Vagina (tissue), 2 donors: ENCODE data around the gene DNAH7. TPM values are rescaled to one million over a fixed set of nuclear protein-coding genes. Genes with fewer than 3 reads are reported as not detected.
"Not testable (repeated sequence)": the region's sequence is repeated elsewhere in the genome, so short reads cannot be mapped to it uniquely, and the experiment has no call there.

Experiments
- DNase-seq, 2 donors: peaks; one replicate each; pipeline ENCODE4 v3.0.0-alpha.2; 2017; ENCODE audit errors: extremely low spot score in 2 of 2
- H3K27ac ChIP-seq: fragments of 200-600 bp; sonication (generic); one replicate; pipeline ENCODE4 v1.5.1; 2019
- H3K27me3 ChIP-seq: fragments of 200-600 bp; sonication (generic); one replicate; pipeline ENCODE4 v1.5.1; 2019
- H3K36me3 ChIP-seq, 2 donors: fragments of 200-600 bp; sonication (generic); one replicate each; pipeline ENCODE4 v1.5.1; 2017 to 2019
- H3K4me1 ChIP-seq: fragments of 200-600 bp; sonication (generic); one replicate; pipeline ENCODE4 v1.5.1; 2019
- H3K4me3 ChIP-seq, 2 donors: fragments of 200-600 bp; sonication (generic); 1 replicate in 1 of 2; 2 replicates in 1 of 2; pipeline ENCODE4 v1.5.1; 2016 to 2019
- H3K9me3 ChIP-seq: fragments of 200-600 bp; sonication (generic); one replicate; pipeline ENCODE4 v1.5.1; 2019
- CTCF ChIP-seq, 3 experiments: fragments of 450-650 bp in 2 of 3; fragments of 200-600 bp in 1 of 3; sonication (generic) in 1 of 3; IDR thresholded peaks; one replicate each; pipeline ENCODE4 v1.5.1; 2017 to 2019; ENCODE audit warnings: antibody characterized with exemption in 3 of 3, mild to moderate bottlenecking in 2 of 3, moderate library complexity in 2 of 3
- POLR2A ChIP-seq, 2 donors: fragments of 450-650 bp; IDR thresholded peaks; one replicate each; pipeline ENCODE4 v1.6.1; 2017; ENCODE audit warnings: antibody characterized with exemption in 2 of 2, mild to moderate bottlenecking in 2 of 2, moderate library complexity in 2 of 2
- POLR2AphosphoS5 ChIP-seq, 2 donors: sonication (generic); formaldehyde crosslinking; IDR thresholded peaks; one replicate each; pipeline ENCODE4 v1.9.0; 2017; ENCODE audit warnings: antibody characterized with exemption in 2 of 2, mild to moderate bottlenecking in 2 of 2, low read depth in 1 of 2; ENCODE audit not compliant: insufficient read depth in 1 of 2
- intact Hi-C: fragments of 100-400 bp; cut with DNase I; formaldehyde crosslinking; loops from one replicate; pipeline ENCODE4 v1.15.1; 2023
- total RNA-seq: library from RNA; depleted of rRNA; stranded (reverse); fragments of >200 nt; gene quantifications from one replicate; pipeline ENCODE4 v1.2.3, GENCODE V29; 2016

DNAH7 gene
- total RNA-seq, 1 donor from 2014 or later: 0.49 TPM

- H3K4me3 ChIP-seq: no peak overlapping the region
- no peaks in the 10 kb centered on the region for H3K27me3 ChIP-seq
- H3K36me3 ChIP-seq: no peaks in the 10 kb centered on the region
- intact Hi-C loops: no loop called here
- TF ChIP-seq POLR2A (IDR thresholded peaks at IDR 0.05) (no peak), POLR2AphosphoS5 (IDR thresholded peaks at IDR 0.05; ENCODE audit: insufficient read depth in 1 of 2, low read depth in 1 of 2) (no peak), CTCF (IDR thresholded peaks at IDR 0.05) (no peak)
- DNase-seq: no peak
- no peaks in the 10 kb centered on the region for H3K9me3 ChIP-seq
- no peaks in the 10 kb centered on the region for H3K4me1 ChIP-seq
- no peak overlapping the region for H3K27ac ChIP-seq
Observed at GRCh38 chr2:195925120-195925519, 143.5 kb downstream of the DNAH7 start.

- intact Hi-C loops: no loop called here
- Histone ChIP-seq H3K4me3 (no peak overlapping the region), H3K36me3 (no peaks in the 10 kb centered on the region), H3K27me3 (no peaks in the 10 kb centered on the region), H3K27ac (no peak overlapping the region), H3K4me1 (no peaks in the 10 kb centered on the region), H3K9me3 (no peaks in the 10 kb centered on the region)
- no peak for TF ChIP-seq POLR2AphosphoS5 (IDR thresholded peaks at IDR 0.05; ENCODE audit: insufficient read depth in 1 of 2, low read depth in 1 of 2)
- TF ChIP-seq CTCF (IDR thresholded peaks at IDR 0.05): no peak
- no peak for TF ChIP-seq POLR2A (IDR thresholded peaks at IDR 0.05)
- DNase-seq: no peak
Observed at GRCh38 chr2:195923889-195924288, 144.7 kb downstream of the DNAH7 start.

GRCh38 chr2:195917021-195917600 lies 151.5 kb downstream of the DNAH7 start:
- H3K4me1 ChIP-seq, H3K36me3 ChIP-seq, intact Hi-C loops, H3K27ac ChIP-seq, H3K9me3 ChIP-seq, DNase-seq, H3K27me3 ChIP-seq, H3K4me3 ChIP-seq: not testable (repeated sequence)

- no peak for DNase-seq
- Histone ChIP-seq H3K4me3 (no peak overlapping the region), H3K27me3 (no peaks in the 10 kb centered on the region), H3K9me3 (no peaks in the 10 kb centered on the region), H3K4me1 (no peaks in the 10 kb centered on the region), H3K27ac (no peak overlapping the region), H3K36me3 (no peaks in the 10 kb centered on the region)
- intact Hi-C loops: no loop called here
- TF ChIP-seq POLR2A (IDR thresholded peaks at IDR 0.05): no peak
- no peak for TF ChIP-seq POLR2AphosphoS5 (IDR thresholded peaks at IDR 0.05; ENCODE audit: insufficient read depth in 1 of 2, low read depth in 1 of 2)
- TF ChIP-seq CTCF (IDR thresholded peaks at IDR 0.05): no peak
Observed at GRCh38 chr2:195912079-195912478, 156.6 kb downstream of the DNAH7 start.

- no peak for DNase-seq
- TF ChIP-seq POLR2A (IDR thresholded peaks at IDR 0.05): no peak
- no peak for TF ChIP-seq POLR2AphosphoS5 (IDR thresholded peaks at IDR 0.05; ENCODE audit: insufficient read depth in 1 of 2, low read depth in 1 of 2)
- no peak for TF ChIP-seq CTCF (IDR thresholded peaks at IDR 0.05)
- H3K36me3 ChIP-seq: no peaks in the 10 kb centered on the region
- no peaks in the 10 kb centered on the region for H3K4me1 ChIP-seq
- H3K4me3 ChIP-seq: no peak overlapping the region
- H3K27me3 ChIP-seq: no peaks in the 10 kb centered on the region
- no peak overlapping the region for H3K27ac ChIP-seq
- intact Hi-C loops: no loop called here
- H3K9me3 ChIP-seq: no peaks in the 10 kb centered on the region
Observed at GRCh38 chr2:195910570-195910969, 158.1 kb downstream of the DNAH7 start.
